ENCODE data around the gene LRP2.

Gene LRP2

DNA sequence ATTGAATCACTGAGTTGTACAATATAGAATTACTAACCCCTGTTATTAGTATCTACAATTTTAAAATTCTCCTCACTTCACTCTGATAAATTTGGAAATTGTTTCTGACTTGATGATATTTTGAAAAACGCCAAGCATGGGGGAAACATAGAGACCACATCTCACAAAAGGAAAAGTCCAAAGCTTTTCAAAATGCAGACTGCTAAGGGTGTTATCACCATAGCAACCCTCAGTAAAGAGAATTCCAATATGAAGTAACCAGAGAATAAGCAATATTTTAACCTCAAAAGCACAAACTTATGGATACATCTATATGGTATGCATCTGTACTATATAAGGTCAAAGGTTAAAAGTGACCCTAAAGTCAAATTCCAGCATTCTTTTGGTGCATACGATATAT, 22.7 kb downstream of the LRP2 start:
- no peaks in the 10 kb centered on the region for H3K36me3 ChIP-seq (ENCODE audit: insufficient read depth)
- no peak overlapping the region for H3K27ac ChIP-seq
- no peaks in the 10 kb centered on the region for H3K79me2 ChIP-seq (ENCODE audit: insufficient read depth, low read depth)
- H3K27me3 ChIP-seq (ENCODE audit: insufficient read depth, low read depth), result no peaks in the 10 kb centered on the region
- H4K20me1 ChIP-seq (ENCODE audit: insufficient read depth), result no peaks in the 10 kb centered on the region
- H3K4me2 ChIP-seq, result no peak overlapping the region
- no peak overlapping the region for H3K9ac ChIP-seq
- TF ChIP-seq, protein P1, sequence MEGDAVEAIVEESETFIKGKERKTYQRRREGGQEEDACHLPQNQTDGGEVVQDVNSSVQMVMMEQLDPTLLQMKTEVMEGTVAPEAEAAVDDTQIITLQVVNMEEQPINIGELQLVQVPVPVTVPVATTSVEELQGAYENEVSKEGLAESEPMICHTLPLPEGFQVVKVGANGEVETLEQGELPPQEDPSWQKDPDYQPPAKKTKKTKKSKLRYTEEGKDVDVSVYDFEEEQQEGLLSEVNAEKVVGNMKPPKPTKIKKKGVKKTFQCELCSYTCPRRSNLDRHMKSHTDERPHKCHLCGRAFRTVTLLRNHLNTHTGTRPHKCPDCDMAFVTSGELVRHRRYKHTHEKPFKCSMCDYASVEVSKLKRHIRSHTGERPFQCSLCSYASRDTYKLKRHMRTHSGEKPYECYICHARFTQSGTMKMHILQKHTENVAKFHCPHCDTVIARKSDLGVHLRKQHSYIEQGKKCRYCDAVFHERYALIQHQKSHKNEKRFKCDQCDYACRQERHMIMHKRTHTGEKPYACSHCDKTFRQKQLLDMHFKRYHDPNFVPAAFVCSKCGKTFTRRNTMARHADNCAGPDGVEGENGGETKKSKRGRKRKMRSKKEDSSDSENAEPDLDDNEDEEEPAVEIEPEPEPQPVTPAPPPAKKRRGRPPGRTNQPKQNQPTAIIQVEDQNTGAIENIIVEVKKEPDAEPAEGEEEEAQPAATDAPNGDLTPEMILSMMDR (conservative IDR thresholded peaks at IDR 0.05; ENCODE audit: low read depth, low read length), result no peak
- H2AFZ ChIP-seq (ENCODE audit: low read depth), result no peak overlapping the region
- no peak overlapping the region for H3K4me3 ChIP-seq (IDR thresholded peaks at IDR 0.05; ENCODE audit: insufficient read depth, low read depth, low read length)
- H3K4me1 ChIP-seq (ENCODE audit: low read depth, poor library complexity, severe bottlenecking), result no peaks in the 10 kb centered on the region

DNA sequence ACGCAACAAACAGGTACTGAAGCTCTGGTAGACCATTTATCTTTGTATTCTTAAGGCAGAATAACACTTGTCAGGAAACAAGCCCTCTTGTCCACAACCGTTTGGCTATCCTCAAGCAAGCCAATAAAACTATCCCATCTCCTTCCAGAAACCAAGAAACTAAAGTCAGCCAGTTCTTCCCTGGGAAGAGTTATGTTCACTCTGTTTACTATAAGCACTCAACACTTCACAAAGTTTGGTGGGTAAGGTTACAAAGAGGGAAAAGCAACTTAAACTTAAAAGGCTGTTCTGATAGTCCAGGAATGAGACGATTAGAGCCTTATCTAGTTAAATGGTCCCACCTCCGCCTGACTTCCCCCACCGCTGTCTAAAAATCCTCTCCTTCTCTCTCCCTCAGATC, 25.6 kb downstream of the LRP2 start:
- no peaks in the 10 kb centered on the region for H3K4me1 ChIP-seq (ENCODE audit: low read depth, poor library complexity, severe bottlenecking)
- H3K4me3 ChIP-seq (IDR thresholded peaks at IDR 0.05; ENCODE audit: insufficient read depth, low read depth, low read length), result no peak overlapping the region
- no peak overlapping the region for H2AFZ ChIP-seq (ENCODE audit: low read depth)
- no peaks in the 10 kb centered on the region for H3K36me3 ChIP-seq (ENCODE audit: insufficient read depth)
- H3K27ac ChIP-seq, result no peak overlapping the region
- no peaks in the 10 kb centered on the region for H4K20me1 ChIP-seq (ENCODE audit: insufficient read depth)
- no peaks in the 10 kb centered on the region for H3K79me2 ChIP-seq (ENCODE audit: insufficient read depth, low read depth)
- H3K9ac ChIP-seq, result no peak overlapping the region
- TF ChIP-seq, protein P1 (conservative IDR thresholded peaks at IDR 0.05; ENCODE audit: low read depth, low read length), result no peak
- H3K4me2 ChIP-seq, result no peak overlapping the region
- no peaks in the 10 kb centered on the region for H3K27me3 ChIP-seq (ENCODE audit: insufficient read depth, low read depth)

DNA sequence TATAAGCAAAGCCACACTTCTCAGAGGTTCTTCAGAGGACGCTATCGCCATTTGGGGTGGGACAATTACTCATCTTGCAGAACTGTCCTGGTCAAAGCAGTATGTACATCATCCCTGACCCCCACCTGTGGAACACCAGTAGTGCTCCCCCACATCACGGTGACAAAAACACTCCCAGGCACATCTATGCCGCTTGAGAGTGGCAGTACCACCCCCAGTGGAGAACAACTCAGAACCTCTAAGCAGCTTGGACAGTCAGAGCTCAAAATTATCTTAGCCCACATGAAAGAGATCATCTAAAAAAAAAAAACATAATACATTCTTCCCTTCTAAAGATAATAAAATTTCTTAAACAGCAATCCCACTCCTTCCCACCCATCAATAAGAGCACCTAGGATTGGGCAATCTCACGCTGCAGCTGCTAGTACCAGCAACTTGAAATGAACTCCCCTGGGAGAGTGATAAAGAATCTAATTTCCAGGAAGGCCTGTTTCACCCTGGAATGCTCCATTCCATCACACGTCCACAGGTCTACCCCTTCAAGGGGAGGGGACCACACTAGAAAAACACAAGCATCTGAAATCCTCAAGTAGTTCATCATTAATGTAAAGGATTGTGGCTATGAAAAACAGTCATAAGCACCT, 31.7 kb downstream of the LRP2 start:
- TF ChIP-seq, protein P1 (conservative IDR thresholded peaks at IDR 0.05; ENCODE audit: low read depth, low read length), result no peak

DNA sequence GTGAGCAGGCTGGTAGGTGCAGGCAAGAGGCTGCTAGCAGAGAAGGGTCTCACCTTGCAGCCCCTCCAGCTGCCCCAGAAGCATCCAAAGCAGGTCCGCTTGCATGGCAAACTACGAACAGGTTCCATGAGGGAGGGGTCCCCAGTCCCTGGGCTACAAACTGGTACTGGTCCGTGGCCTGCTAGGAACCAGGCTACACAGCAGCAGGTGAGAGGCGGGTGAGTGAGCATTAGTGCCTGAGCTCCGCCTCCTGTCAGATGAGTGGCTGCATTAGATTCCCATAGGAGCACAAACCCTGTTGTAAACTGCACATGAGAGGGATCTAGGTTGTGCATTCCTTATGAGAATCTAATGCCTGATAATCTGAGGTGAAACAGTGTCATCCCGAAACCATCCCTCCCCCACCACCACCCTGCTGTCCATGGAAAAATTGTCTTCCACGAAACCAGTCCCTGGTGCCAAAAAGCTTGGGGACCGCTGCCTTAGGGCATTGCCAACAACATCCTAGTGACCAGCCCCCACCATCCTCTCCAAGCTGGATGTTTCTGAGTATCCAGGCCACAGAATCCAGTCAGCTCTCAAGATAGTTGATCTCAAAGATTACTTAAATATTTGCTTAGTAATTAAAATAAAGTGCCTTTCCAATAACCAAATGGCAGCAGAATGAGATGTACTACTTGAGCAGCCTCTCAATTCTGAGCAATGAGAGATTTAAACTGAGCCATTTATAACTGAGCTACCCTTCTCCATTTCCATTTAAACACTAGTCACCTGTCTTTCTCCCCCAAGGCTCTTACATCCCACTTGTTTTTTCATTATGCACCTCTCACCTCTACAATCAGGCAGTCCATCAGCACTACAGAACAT, 32.4 kb downstream of the LRP2 start:
- Histone ChIP-seq H3K36me3 (ENCODE audit: insufficient read depth) (no peaks in the 10 kb centered on the region), H3K4me3 (IDR thresholded peaks at IDR 0.05; ENCODE audit: insufficient read depth, low read depth, low read length) (no peak overlapping the region), H3K9ac (no peak overlapping the region), H4K20me1 (ENCODE audit: insufficient read depth) (no peaks in the 10 kb centered on the region), H3K79me2 (ENCODE audit: insufficient read depth, low read depth) (no peaks in the 10 kb centered on the region), H3K27ac (no peak overlapping the region), H3K27me3 (ENCODE audit: insufficient read depth, low read depth) (no peaks in the 10 kb centered on the region), H3K4me1 (ENCODE audit: low read depth, poor library complexity, severe bottlenecking) (no peaks in the 10 kb centered on the region), H2AFZ (ENCODE audit: low read depth) (no peak overlapping the region), H3K4me2 (no peak overlapping the region)
- TF ChIP-seq, protein P1 (conservative IDR thresholded peaks at IDR 0.05; ENCODE audit: low read depth, low read length), result no peak

More for the DNA sequence above, 31.7 kb downstream of the LRP2 start:
- Histone ChIP-seq H3K36me3 (ENCODE audit: insufficient read depth) (no peaks in the 10 kb centered on the region), H4K20me1 (ENCODE audit: insufficient read depth) (no peaks in the 10 kb centered on the region), H3K4me2 (no peak overlapping the region), H3K27me3 (ENCODE audit: insufficient read depth, low read depth) (no peaks in the 10 kb centered on the region), H3K27ac (no peak overlapping the region), H2AFZ (ENCODE audit: low read depth) (no peak overlapping the region), H3K9ac (no peak overlapping the region), H3K4me3 (IDR thresholded peaks at IDR 0.05; ENCODE audit: insufficient read depth, low read depth, low read length) (no peak overlapping the region), H3K4me1 (ENCODE audit: low read depth, poor library complexity, severe bottlenecking) (no peaks in the 10 kb centered on the region), H3K79me2 (ENCODE audit: insufficient read depth, low read depth) (no peaks in the 10 kb centered on the region)
